Gastroesophageal sphincter (tissue), 3 donors: ENCODE data around the gene POP4.

ENCODE experiments used
- EP300 ChIP-seq: sonication (generic); formaldehyde crosslinking; IDR thresholded peaks from one replicate; pipeline ENCODE4 v1.6.1; 2017; ENCODE audit warnings: antibody characterized with exemption, mild to moderate bottlenecking
- POLR2A ChIP-seq, 2 donors: fragments of 450-650 bp; IDR thresholded peaks; one replicate each; pipeline ENCODE4 v1.6.1; 2017; ENCODE audit warnings: antibody characterized with exemption in 2 of 2, mild to moderate bottlenecking in 2 of 2, moderate library complexity in 1 of 2
- POLR2AphosphoS5 ChIP-seq: sonication (generic); formaldehyde crosslinking; IDR thresholded peaks from one replicate; pipeline ENCODE4 v1.6.1; 2017; ENCODE audit warnings: antibody characterized with exemption
- TF ChIP-seq, protein P1 (sequence below), 4 experiments: fragments of 200-600 bp in 2 of 4; fragments of 450-650 bp in 2 of 4; sonication (generic) in 1 of 4; IDR thresholded peaks; one replicate each; pipeline ENCODE4 v1.5.1; 2017 to 2019; ENCODE audit warnings: antibody characterized with exemption in 4 of 4, mild to moderate bottlenecking in 2 of 4, moderate library complexity in 2 of 4

- TF ChIP-seq, protein P1, sequence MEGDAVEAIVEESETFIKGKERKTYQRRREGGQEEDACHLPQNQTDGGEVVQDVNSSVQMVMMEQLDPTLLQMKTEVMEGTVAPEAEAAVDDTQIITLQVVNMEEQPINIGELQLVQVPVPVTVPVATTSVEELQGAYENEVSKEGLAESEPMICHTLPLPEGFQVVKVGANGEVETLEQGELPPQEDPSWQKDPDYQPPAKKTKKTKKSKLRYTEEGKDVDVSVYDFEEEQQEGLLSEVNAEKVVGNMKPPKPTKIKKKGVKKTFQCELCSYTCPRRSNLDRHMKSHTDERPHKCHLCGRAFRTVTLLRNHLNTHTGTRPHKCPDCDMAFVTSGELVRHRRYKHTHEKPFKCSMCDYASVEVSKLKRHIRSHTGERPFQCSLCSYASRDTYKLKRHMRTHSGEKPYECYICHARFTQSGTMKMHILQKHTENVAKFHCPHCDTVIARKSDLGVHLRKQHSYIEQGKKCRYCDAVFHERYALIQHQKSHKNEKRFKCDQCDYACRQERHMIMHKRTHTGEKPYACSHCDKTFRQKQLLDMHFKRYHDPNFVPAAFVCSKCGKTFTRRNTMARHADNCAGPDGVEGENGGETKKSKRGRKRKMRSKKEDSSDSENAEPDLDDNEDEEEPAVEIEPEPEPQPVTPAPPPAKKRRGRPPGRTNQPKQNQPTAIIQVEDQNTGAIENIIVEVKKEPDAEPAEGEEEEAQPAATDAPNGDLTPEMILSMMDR (IDR thresholded peaks at IDR 0.05): no peak
- no peak for TF ChIP-seq POLR2AphosphoS5
- no peak for TF ChIP-seq EP300
- TF ChIP-seq POLR2A (IDR thresholded peaks at IDR 0.05): no peak
These were observed 56.2 kb downstream of the POP4 start for GRCh38 chr19:29662278-29662603.
